ENCODE measurements around the gene OGG1.

- no peak for TF ChIP-seq POLR2A (IDR thresholded peaks at IDR 0.05)
- TF ChIP-seq CTCF (IDR thresholded peaks at IDR 0.05), result no peak
Observed at GRCh38 chr3:9804996-9805395, 55.2 kb downstream of the OGG1 start.

All from adrenal gland (tissue), 5 donors.